Sigmoid colon (tissue), 4 donors: Measurements from ENCODE around the gene PRPF4.

Experiments
- EP300 ChIP-seq, 4 donors: sonication (generic); formaldehyde crosslinking; IDR thresholded peaks; one replicate each; pipeline ENCODE4 v1.6.1; 2017; ENCODE audit warnings: antibody characterized with exemption in 4 of 4
- POLR2A ChIP-seq, 2 donors: fragments of 450-650 bp; IDR thresholded peaks; one replicate each; pipeline ENCODE4 v1.6.1; 2016; ENCODE audit warnings: antibody characterized with exemption in 2 of 2, mild to moderate bottlenecking in 2 of 2, moderate library complexity in 2 of 2
- POLR2AphosphoS5 ChIP-seq, 4 donors: sonication (generic); formaldehyde crosslinking; IDR thresholded peaks; one replicate each; pipeline ENCODE4 v1.6.1; 2017; ENCODE audit warnings: antibody characterized with exemption in 4 of 4
- TF ChIP-seq, protein P1 (sequence below), 4 experiments: fragments of 450-650 bp in 3 of 4; fragments of 200-600 bp in 1 of 4; IDR thresholded peaks; one replicate each; pipeline ENCODE4 v1.5.1; 2016 to 2019; ENCODE audit warnings: antibody characterized with exemption in 4 of 4, mild to moderate bottlenecking in 3 of 4, moderate library complexity in 2 of 4

DNA sequence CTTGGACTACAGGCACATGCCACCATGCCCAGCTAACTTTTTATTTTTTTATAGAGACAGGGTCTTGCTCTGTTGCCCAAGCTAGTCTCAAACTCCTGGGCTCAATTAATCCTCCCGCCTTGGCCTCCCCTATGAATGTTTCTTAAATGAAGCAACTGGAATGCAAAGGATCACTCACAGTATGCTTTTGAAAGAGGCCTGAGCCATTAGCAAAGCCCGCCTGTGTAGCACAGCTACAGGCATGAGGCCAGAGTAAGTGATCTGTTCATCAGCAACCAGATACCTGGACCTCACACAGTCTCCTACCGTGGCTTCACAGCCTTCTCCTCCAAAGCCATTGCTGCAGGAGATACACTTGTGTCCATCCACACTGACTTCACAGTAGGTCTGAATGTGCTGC lies 44.6 kb downstream of the PRPF4 start:
- TF ChIP-seq, protein P1, sequence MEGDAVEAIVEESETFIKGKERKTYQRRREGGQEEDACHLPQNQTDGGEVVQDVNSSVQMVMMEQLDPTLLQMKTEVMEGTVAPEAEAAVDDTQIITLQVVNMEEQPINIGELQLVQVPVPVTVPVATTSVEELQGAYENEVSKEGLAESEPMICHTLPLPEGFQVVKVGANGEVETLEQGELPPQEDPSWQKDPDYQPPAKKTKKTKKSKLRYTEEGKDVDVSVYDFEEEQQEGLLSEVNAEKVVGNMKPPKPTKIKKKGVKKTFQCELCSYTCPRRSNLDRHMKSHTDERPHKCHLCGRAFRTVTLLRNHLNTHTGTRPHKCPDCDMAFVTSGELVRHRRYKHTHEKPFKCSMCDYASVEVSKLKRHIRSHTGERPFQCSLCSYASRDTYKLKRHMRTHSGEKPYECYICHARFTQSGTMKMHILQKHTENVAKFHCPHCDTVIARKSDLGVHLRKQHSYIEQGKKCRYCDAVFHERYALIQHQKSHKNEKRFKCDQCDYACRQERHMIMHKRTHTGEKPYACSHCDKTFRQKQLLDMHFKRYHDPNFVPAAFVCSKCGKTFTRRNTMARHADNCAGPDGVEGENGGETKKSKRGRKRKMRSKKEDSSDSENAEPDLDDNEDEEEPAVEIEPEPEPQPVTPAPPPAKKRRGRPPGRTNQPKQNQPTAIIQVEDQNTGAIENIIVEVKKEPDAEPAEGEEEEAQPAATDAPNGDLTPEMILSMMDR (IDR thresholded peaks at IDR 0.05): no peak
- TF ChIP-seq POLR2A (IDR thresholded peaks at IDR 0.05): no peak
- TF ChIP-seq POLR2AphosphoS5 (IDR thresholded peaks at IDR 0.05): no peak
- TF ChIP-seq EP300 (IDR thresholded peaks at IDR 0.05): no peak
